HG02678 (cell line): ENCODE measurements around the gene IRF5.

ENCODE experiments used
- ATAC-seq: cut with Tn5 transposase; IDR thresholded peaks from one replicate; pipeline ENCODE4 v1.9.1; 2021; ENCODE audit warnings: mild to moderate bottlenecking, moderate library complexity; ENCODE audit not compliant: unreplicated experiment

IRF5 gene

GRCh38 chr7:128937647-128938543, at the start of gene IRF5:
IRF5 (plus strand) TSS chr7:128937927; CDS start chr7:128942082, 4,155 bp downstream.
- ATAC-seq = peak; percentile 13

GRCh38 chr7:128888039-128888755, 49.5 kb upstream of the IRF5 start:
- ATAC-seq = no peak

- no peak for ATAC-seq
These were observed 49.0 kb upstream of the IRF5 start for GRCh38 chr7:128888756-128889095.

GRCh38 chr7:128889121-128889520, 48.6 kb upstream of the IRF5 start:
- ATAC-seq = no peak

GRCh38 chr7:128890306-128891109, 47.2 kb upstream of the IRF5 start:
- no peak for ATAC-seq

GRCh38 chr7:128891110-128891941, 46.4 kb upstream of the IRF5 start:
- no peak for ATAC-seq

- ATAC-seq = no peak
These were observed 45.8 kb upstream of the IRF5 start for GRCh38 chr7:128891942-128892269.

- no peak for ATAC-seq
These were observed 45.0 kb upstream of the IRF5 start for GRCh38 chr7:128892521-128893250.

- no peak for ATAC-seq
These were observed 44.3 kb upstream of the IRF5 start for GRCh38 chr7:128893251-128894100.

- ATAC-seq = no peak
These were observed 43.7 kb upstream of the IRF5 start for GRCh38 chr7:128894101-128894440.

- ATAC-seq = no peak
These were observed 42.4 kb upstream of the IRF5 start for GRCh38 chr7:128895320-128895719.

GRCh38 chr7:128899392-128899791, 38.3 kb upstream of the IRF5 start:
- ATAC-seq = no peak

- no peak for ATAC-seq
These were observed 37.5 kb upstream of the IRF5 start for GRCh38 chr7:128900237-128900636.

GRCh38 chr7:128902761-128903585, 34.8 kb upstream of the IRF5 start:
- no peak for ATAC-seq

GRCh38 chr7:128903621-128904361, 33.9 kb upstream of the IRF5 start:
- no peak for ATAC-seq

GRCh38 chr7:128904381-128905197, 33.1 kb upstream of the IRF5 start:
- ATAC-seq = no peak
